HG03432 (cell line): ENCODE measurements around the gene C2CD4D.

ENCODE experiments used
- ATAC-seq: cut with Tn5 transposase; IDR thresholded peaks from one replicate; pipeline ENCODE4 v1.9.1; 2021; ENCODE audit warnings: mild to moderate bottlenecking, moderate library complexity; ENCODE audit not compliant: unreplicated experiment

The C2CD4D gene

DNA sequence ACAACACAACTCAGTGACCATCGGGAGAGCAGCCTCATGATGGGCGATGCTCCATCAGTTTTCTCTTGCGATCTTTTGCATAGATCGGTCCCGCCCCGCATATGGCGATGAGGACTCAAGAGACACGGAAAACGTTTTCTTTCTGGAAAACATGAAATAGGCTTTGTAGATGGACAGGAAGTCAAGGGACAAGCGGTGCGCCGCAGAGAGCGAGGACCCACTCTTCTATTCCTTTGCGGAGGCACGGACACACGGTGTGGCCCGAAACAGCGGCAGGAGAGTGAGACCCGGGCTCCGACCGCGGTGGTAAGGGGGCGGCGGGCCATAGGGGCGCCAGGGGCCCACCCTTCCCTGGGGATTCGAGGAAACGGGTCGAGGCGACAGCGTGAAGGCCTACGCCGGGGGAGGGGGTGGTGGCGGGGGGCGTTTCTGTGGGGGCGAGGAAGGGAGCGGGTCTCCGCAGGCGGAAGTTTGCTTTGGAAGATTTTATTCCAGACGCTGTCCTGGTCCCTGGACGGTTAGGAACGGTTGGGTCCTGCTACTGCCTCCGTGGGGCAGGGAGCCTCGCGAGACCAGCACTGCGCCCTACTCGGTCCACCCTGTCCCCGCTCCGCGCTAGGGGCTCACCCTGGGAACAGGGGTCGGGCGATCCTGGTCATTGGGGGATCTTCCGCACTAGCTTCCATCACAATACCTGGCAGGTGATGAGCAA is 48.5 kb downstream of the C2CD4D start:
- ATAC-seq, result no peak

DNA sequence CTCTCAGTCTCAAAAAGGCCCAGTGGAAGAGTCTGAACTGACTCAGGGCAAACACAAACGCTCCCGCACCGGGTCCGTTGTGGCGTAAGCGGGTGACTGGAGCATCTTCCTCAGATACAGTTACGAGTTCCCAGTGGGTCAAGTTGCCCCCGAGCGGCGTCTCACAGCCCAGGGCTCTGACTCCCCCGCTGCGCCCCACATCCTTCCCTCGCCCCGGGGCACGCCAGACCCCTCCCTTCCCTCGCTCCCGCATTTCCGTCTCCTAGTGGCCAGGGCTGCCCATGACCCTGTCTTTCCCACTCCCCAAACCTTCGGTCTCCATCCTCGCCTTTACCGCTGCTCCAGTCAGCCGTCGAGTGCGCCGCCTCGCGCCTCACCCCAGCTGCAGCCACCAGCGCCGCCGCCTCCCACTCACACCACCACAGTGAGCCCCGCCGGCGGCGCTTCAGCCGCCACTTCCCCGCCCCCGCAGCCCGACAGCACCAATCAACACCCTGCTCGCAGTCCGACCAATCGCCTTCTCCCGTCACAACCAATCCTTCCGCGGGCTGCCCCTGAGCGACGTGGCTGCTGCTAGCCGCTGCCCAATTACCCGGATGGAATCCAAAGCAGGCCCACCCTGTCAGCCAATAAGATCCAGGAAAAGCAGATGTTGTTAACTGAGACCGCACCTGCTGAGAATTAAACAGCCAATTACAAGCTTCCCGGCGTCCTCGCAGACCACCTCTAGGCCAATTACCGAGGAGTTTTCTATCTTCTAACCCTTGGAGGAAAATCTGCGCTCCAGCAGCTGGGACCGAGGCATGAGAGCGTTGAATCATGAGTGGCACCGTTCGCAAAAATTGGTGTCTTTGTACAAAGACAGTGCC is 49.3 kb downstream of the C2CD4D start, which contains the start of gene TDRKH:
Gene TDRKH, minus strand, starts transcription at position 430 of the 869 bp plus-strand sequence. CDS start 7,478 bp downstream, outside the sequence.
- peak; percentile 96 for ATAC-seq
